ENCODE measurements around the gene MICAL3.
"Not testable (repeated sequence)": the region's sequence is repeated elsewhere in the genome, so short reads cannot be mapped to it uniquely, and the experiment has no call there.

Gene MICAL3

DNA sequence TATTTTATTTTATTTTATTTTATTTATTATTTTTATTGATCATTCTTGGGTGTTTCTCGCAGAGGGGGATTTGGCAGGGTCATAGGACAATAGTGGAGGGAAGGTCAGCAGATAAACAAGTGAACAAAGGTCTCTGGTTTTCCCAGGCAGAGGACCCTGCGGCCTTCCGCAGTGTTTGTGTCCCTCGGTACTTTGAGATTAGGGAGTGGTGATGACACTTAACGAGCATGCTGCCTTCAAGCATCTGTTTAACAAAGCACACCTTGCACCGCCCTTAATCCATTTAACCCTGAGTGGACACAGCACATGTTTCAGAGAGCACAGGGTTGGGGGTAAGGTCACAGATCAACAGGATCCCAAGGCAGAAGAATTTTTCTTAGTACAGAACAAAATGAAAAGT lies 16.5 kb upstream of the MICAL3 start:
- not testable (repeated sequence) for H3K9me3 Mint-ChIP-seq

DNA sequence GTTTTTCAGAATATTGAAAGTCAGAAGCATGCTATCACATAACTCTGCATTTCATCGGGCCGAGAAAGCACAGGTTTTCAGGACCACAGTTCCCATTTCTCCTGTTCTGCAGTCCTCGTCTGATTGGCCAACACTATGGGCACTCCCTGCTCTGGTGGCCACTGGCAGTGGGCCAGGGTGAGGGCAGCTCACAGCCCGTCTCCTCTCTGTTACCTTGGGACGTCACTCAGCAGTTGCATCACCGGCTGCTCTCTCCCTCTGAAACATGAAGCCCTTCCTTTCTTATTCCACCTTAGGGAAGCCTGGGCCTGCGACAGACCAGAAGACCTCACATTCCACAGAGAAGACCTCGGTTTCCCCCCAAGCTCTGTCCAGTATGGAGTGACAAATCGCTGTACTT lies 11.4 kb upstream of the MICAL3 start:
- Mint-ChIP-seq H3K4me3 (no peak overlapping the region), H3K9me3 (no peaks in the 10 kb centered on the region), H3K36me3 (ENCODE audit: insufficient read depth) (no peaks in the 10 kb centered on the region), H3K27me3 (peaks cover 31% of the 10 kb centered on the region), H3K4me1 (no peaks in the 10 kb centered on the region), H3K27ac (ENCODE audit: low read depth) (no peak overlapping the region)
- ATAC-seq (replicated peaks; ENCODE audit: extremely low read depth, poor library complexity, severe bottlenecking) (no peak), DNase-seq (ENCODE audit: low spot score in 2 of 2) (no peak)

More for the DNA sequence above, 16.5 kb upstream of the MICAL3 start:
- not testable (repeated sequence) for H3K36me3 Mint-ChIP-seq (ENCODE audit: insufficient read depth); H3K4me3 Mint-ChIP-seq; H3K4me1 Mint-ChIP-seq; DNase-seq (ENCODE audit: low spot score in 2 of 2); ATAC-seq (replicated peaks; ENCODE audit: extremely low read depth, poor library complexity, severe bottlenecking); H3K27ac Mint-ChIP-seq (ENCODE audit: low read depth)
- H3K27me3 Mint-ChIP-seq, result peaks cover 20% of the 10 kb centered on the region

DNA sequence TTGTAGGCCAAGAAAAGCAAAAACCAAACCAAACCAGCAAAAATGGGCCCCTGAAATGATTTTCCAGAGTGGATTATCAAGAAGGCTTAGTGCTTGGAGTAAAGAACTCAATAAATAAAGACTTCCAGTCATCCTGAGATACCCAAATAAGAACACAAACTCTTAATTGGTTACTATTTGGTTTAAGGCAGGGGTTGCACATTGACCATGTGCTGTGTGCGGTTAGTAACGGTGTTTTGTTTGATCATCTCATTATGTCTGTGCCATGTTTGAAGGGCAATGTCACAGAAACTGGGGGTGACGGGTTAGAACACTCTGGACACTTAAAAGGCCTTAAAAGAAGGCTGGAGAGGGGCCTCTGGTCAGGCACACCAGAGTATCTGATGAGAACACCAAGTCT lies 9.7 kb upstream of the MICAL3 start:
- no peaks in the 10 kb centered on the region for H3K4me1 Mint-ChIP-seq
- no peaks in the 10 kb centered on the region for H3K36me3 Mint-ChIP-seq (ENCODE audit: insufficient read depth)
- H3K27ac Mint-ChIP-seq (ENCODE audit: low read depth), result no peak overlapping the region
- ATAC-seq (replicated peaks; ENCODE audit: extremely low read depth, poor library complexity, severe bottlenecking) (no peak), DNase-seq (ENCODE audit: low spot score in 2 of 2) (no peak)
- H3K27me3 Mint-ChIP-seq, result peaks cover 24% of the 10 kb centered on the region
- H3K4me3 Mint-ChIP-seq, result no peak overlapping the region
- no peaks in the 10 kb centered on the region for H3K9me3 Mint-ChIP-seq

DNA sequence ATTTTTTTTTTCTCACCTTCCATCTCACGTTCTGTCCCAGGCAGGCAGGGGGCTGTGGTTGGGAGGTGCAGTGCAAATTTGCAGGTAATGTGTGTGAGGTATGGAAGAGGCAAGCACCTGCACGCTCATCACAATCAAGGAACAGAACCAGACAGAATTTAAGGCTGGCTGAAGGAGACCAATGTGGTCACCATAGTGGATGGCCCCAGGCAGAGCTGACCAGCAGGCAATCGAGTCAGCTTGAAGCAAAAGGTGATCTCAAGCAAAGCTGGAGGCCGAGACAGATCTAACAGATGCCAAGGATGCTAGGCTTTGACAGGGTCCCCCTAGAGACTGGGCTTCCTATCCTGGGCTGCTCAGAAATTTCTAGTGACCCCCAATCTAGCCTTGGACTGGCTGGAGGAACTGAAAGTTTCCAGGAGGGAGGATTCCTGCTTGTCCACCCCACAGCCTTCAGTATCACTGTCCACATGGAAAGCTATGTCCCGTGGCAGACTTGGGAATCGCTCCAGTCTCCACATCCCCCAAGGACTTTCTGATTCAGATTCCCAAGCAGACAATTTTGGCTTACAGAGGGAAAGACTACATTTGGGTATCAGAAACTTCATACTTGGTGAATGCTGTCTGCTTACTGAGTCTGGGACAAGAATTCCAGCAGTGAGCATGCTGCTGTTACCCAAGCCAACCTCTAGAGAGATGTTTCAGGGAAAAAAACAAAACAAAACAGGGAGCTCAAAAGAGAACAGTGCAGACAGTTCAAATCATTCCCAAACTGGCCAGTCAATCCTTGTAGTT lies 9.0 kb upstream of the MICAL3 start:
- H3K27me3 Mint-ChIP-seq, result peaks cover 21% of the 10 kb centered on the region
- DNase-seq (ENCODE audit: low spot score in 2 of 2) (no peak), ATAC-seq (replicated peaks; ENCODE audit: extremely low read depth, poor library complexity, severe bottlenecking) (no peak)
- H3K4me1 Mint-ChIP-seq, result no peaks in the 10 kb centered on the region
- no peak overlapping the region for H3K27ac Mint-ChIP-seq (ENCODE audit: low read depth)
- no peaks in the 10 kb centered on the region for H3K9me3 Mint-ChIP-seq
- H3K4me3 Mint-ChIP-seq, result no peak overlapping the region
- H3K36me3 Mint-ChIP-seq (ENCODE audit: insufficient read depth), result no peaks in the 10 kb centered on the region

DNA sequence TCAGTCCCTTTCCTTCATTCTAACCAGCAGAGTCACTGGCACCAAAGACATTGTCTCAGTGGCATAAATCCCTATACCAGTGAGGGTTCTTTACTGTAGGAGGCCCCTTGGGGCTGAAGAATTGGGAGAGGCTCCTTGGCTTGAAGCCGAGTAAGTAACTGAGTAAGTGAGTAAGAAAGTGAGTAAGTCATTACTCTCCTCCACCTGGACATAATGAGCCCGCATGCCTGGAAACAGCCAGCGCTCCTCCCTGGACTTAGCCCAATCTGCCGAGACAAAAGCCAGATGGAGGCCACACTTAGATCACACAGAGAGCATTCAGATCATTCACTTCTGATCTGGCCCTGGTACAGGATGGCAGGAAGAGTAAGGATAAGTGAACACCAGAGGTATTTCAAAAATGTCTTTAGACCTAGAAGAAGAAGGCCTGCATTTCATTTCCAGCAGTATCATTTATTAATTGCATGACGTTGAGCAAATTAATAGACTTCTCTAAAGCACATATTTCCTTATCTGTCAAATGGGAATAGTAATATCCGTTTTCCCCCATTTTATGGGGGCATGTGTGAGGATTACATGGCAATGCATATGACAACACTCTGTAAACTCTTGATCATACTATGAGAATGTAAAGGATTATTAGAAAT lies 8.2 kb upstream of the MICAL3 start:
- peaks cover 17% of the 10 kb centered on the region for H3K27me3 Mint-ChIP-seq
- no peak for DNase-seq (ENCODE audit: low spot score in 2 of 2)
- H3K9me3 Mint-ChIP-seq, result no peaks in the 10 kb centered on the region
- H3K4me3 Mint-ChIP-seq, result no peak overlapping the region
- H3K36me3 Mint-ChIP-seq (ENCODE audit: insufficient read depth), result no peaks in the 10 kb centered on the region
- no peaks in the 10 kb centered on the region for H3K4me1 Mint-ChIP-seq
- no peak overlapping the region for H3K27ac Mint-ChIP-seq (ENCODE audit: low read depth)
- no peak for ATAC-seq (replicated peaks; ENCODE audit: extremely low read depth, poor library complexity, severe bottlenecking)

DNA sequence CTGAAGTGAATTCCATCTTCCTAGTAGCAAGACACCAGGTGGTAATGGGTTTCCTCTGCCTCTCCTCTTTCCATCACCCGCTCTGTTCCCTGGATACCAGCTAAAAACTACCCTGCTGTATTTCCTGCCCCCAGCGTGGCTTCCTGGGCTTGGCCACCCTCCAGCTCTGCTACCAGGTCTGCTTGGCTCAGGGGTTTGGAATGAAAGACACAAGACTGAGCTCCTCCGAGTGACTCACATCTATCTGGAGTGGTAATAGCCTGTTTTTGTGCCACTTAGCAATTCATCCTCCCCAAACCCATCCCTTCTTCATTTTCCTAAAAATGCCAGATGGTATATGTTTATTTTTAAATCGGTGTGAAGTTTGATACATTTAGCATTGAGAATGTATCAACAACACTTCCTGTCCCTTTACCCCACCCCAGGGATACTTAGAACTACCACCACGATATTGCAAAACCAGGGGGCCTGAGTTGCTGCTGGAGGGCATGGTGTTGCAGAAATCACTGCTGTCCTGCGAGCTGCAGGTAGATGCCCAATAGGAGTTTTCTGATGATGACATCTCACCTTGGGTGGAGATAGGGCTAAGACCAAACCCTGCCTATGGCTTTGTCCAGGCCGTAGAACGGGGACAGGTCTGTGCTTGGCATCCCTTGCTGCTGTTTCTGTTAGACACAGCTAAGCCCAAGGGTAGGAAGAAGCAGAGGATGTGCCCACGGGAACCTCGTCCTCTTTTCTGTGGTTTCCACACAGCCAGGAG lies 7.5 kb upstream of the MICAL3 start:
- no peak for DNase-seq (ENCODE audit: low spot score in 2 of 2)
- Mint-ChIP-seq H3K36me3 (ENCODE audit: insufficient read depth) (no peaks in the 10 kb centered on the region), H3K27me3 (peaks cover 16% of the 10 kb centered on the region), H3K9me3 (no peaks in the 10 kb centered on the region), H3K27ac (ENCODE audit: low read depth) (no peak overlapping the region), H3K4me1 (no peaks in the 10 kb centered on the region), H3K4me3 (no peak overlapping the region)
- no peak for ATAC-seq (replicated peaks; ENCODE audit: extremely low read depth, poor library complexity, severe bottlenecking)

DNA sequence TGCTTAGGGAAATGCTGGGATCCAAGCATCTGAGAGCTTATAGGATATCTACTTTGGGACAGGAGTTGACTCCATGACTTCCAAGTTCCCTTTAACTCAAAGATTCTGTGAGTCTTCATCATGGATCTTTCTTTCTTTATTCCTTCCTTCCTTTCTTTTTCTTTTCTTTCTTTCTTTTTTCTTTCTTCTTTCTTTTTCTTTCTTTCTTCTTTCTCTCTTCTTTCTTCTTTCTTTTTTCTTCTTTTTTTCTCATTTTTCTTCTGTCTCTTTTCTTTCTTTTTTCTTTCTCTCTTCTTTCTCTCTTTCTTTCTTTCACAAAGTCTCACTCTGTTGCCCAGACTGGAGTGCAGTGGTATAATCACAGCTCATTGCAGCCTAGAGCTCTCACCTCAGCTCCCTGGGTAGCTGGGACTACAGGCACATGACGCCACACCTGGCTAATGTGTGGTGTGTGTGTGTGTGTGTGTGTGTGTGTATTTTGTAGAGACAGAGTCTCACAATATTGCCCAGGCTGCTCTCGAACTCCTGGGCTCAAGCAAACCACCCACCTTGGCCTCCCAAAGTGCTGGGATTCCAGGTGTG lies 5.4 kb upstream of the MICAL3 start:
- peaks cover 1% of the 10 kb centered on the region for H3K36me3 Mint-ChIP-seq (ENCODE audit: insufficient read depth)
- DNase-seq (ENCODE audit: low spot score in 2 of 2), result no peak
- peaks cover 32% of the 10 kb centered on the region for H3K27me3 Mint-ChIP-seq
- H3K9me3 Mint-ChIP-seq, result no peaks in the 10 kb centered on the region
- peaks cover 5% of the 10 kb centered on the region for H3K4me1 Mint-ChIP-seq
- no peak overlapping the region for H3K4me3 Mint-ChIP-seq
- H3K27ac Mint-ChIP-seq (ENCODE audit: low read depth), result no peak overlapping the region
- no peak for ATAC-seq (replicated peaks; ENCODE audit: extremely low read depth, poor library complexity, severe bottlenecking)

DNA sequence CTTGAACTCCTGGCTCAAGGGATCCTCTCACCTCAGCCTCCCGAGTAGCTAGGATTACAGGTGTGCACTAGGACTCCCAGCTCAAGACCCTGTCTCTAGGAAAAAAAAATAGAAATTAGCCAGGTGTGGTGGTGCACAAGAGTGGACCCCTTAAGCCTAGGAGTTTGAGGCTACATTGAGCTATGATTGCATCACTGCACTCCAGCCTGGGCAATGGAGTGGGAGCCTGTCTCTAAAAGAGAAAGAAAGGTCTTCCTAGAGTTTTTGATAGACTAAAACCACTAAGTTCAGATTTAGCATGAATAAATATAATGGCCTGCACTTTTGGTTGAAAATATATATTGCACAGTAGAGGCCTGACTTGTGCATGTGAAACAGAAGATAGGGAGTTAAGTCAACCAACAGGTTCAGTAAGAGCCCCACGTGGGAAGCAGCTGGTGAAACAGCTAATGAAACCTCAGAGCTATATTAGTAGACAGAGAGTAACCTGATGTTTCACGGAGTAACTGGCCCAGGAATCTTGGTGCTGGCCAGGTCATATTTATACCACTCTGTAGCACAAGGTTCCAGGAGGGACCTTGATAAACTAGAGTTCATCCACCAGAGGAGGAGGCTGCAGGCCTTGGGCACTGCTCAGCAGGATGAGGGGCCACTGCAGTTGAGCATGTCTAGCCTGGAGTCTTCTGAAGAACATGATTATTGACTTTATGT lies 4.6 kb upstream of the MICAL3 start:
- peaks cover 40% of the 10 kb centered on the region for H3K27me3 Mint-ChIP-seq
- H3K9me3 Mint-ChIP-seq, result no peaks in the 10 kb centered on the region
- H3K4me1 Mint-ChIP-seq, result peaks cover 10% of the 10 kb centered on the region
- H3K27ac Mint-ChIP-seq (ENCODE audit: low read depth), result no peak overlapping the region
- H3K4me3 Mint-ChIP-seq, result no peak overlapping the region
- H3K36me3 Mint-ChIP-seq (ENCODE audit: insufficient read depth), result peaks cover 3% of the 10 kb centered on the region
- ATAC-seq (replicated peaks; ENCODE audit: extremely low read depth, poor library complexity, severe bottlenecking), result no peak
- no peak for DNase-seq (ENCODE audit: low spot score in 2 of 2)

DNA sequence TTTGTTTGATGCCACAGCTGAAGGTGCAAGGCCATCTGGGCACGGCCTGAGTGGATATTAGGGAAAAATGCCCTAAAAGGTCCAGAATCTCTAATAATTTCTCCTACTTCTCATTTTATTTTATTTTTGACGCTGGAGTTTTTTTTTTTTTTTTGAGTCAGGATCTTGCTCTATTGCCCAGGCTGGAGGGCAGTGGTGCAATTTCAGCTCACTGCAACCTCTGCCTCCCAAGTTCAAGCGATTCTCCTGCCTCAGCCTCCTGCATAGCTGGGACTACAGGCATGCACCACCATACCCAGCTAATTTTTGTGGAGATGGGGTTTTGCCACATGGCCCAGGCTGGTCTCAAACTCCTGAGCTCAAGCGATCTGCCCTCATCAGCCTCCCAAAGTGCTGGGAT lies 1.5 kb upstream of the MICAL3 start:
- peaks cover 43% of the 10 kb centered on the region for H3K27me3 Mint-ChIP-seq
- not testable (repeated sequence) for DNase-seq (ENCODE audit: low spot score in 2 of 2); ATAC-seq (replicated peaks; ENCODE audit: extremely low read depth, poor library complexity, severe bottlenecking); H3K36me3 Mint-ChIP-seq (ENCODE audit: insufficient read depth); H3K9me3 Mint-ChIP-seq; H3K27ac Mint-ChIP-seq (ENCODE audit: low read depth); H3K4me3 Mint-ChIP-seq
- H3K4me1 Mint-ChIP-seq, result peaks cover 14% of the 10 kb centered on the region

DNA sequence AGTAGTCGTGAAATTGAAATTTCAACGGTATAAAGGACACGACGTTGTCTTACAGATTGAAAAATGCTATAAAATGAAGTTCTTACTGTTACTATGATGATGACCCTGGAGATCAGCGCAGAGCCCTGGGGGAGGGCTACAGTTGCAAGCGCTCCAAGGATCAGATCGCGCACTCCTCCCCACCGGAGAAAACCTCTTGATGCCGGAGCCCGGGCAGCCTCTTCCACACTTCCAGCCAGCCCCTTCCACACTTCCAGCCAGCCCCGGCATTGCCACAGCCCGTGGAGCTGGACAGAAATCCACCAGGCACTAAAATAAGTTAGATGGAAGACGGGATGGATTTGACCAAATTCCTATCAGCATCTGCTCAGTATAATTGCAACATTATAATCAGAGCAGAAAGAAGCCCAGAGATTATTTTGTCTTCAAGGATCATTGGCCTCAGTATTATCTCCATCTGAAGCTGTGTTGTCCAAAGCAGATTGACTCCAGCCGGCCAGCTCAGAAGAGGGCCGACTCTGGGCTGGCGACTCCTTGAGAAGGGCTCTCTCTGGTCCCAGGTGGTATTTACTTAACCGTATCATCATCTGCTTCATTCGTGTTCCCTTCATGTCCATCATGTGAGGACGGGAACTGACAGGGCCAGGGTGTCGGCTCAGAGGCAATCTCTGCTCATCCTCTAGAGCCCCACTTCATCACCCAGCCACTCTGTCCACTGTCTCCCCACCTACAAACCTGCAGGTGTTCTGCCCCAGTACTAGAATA lies 777 bp upstream of the MICAL3 start:
- DNase-seq (ENCODE audit: low spot score in 2 of 2), result no peak
- Mint-ChIP-seq H3K27me3 (peaks cover 43% of the 10 kb centered on the region), H3K4me3 (peak overlapping the region; percentile 83), H3K9me3 (no peaks in the 10 kb centered on the region), H3K27ac (ENCODE audit: low read depth) (peak overlapping the region; percentile 71), H3K36me3 (ENCODE audit: insufficient read depth) (peaks cover 3% of the 10 kb centered on the region), H3K4me1 (peaks cover 14% of the 10 kb centered on the region)
- ATAC-seq (replicated peaks; ENCODE audit: extremely low read depth, poor library complexity, severe bottlenecking), result no peak

DNA sequence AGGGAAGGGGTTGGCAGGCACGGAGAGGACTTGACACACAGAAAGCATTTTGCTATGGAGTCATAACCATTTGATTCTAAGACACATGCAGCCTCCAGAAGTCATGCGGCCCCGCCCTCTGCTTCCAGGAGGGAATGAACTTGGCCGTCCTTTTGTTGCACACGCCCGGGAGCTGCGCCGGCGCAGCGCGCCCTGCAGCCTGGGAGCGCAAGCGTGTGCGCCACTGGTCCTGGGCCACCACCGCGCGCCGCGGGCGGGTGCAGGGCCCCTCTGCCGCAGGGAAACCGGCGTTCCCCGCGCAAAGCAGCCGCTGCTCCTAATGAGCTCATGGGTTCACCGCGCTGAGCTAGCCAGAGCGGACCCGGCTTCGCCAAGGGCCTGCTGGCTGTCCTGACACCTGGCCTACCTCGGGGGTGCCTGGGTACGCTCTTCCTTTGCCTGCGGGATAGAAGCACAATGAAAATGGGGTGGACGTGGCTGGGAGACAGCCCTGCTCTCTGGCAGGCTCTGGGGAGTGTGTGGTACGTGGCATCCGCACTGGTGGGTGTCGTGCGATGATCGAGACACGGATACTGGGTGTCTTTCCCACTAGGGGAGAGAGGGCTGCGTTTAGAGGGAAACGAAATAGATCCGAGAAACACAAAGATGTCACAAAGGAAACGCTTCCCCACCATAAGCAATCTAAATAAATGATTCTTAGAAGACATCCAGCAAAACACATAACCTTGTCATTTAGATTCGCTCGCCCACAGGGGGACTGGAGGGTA lies 669 bp downstream of the MICAL3 start:
- Mint-ChIP-seq H3K27ac (ENCODE audit: low read depth) (no peak overlapping the region), H3K4me1 (peaks cover 14% of the 10 kb centered on the region), H3K4me3 (peak overlapping the region; percentile 83), H3K36me3 (ENCODE audit: insufficient read depth) (peaks cover 3% of the 10 kb centered on the region), H3K27me3 (peaks cover 43% of the 10 kb centered on the region), H3K9me3 (no peaks in the 10 kb centered on the region)
- ATAC-seq (replicated peaks; ENCODE audit: extremely low read depth, poor library complexity, severe bottlenecking), result peak; percentile 50
- DNase-seq (ENCODE audit: low spot score in 2 of 2), result no peak
